Erythroblast (primary cell): ENCODE measurements around the gene ZNF74.

Source experiments
- GATA1 ChIP-seq: IDR thresholded peaks from 2 replicates; pipeline ENCODE4 v1.6.1; 2011; ENCODE audit warnings: low read depth, mild to moderate bottlenecking, control low read depth, low read length, moderate library complexity
- POLR2A ChIP-seq: IDR thresholded peaks from 2 replicates; pipeline ENCODE4 v1.6.1; 2011; ENCODE audit warnings: mild to moderate bottlenecking, low read length

- no peak for TF ChIP-seq POLR2A
- TF ChIP-seq GATA1 = no peak
Observed at GRCh38 chr22:20396639-20397038, 2.7 kb downstream of the ZNF74 start.
